Endothelial cell of umbilical vein (primary cell): ENCODE results near the gene WSB1. TPM values are rescaled to one million over a fixed set of nuclear protein-coding genes. Genes with fewer than 3 reads are reported as not detected.
A peak's percentile ranks its signal among the peaks of the same experiment; 100 is the strongest.

ENCODE experiments used
- BruUV-seq: library from RNA; stranded (reverse); fragments of 400-500 nt; replicated peaks from 2 replicates; lab custom pipeline; 2021; lab: Mats Ljungman, UMichigan
- CTCF ChIA-PET: fragments of 300-600, 350-600 bp; sonication (Branson Sonifier 250); formaldehyde crosslinking; loops from one replicate; lab custom pipeline; 2021; ENCODE audit warnings: antibody characterized with exemption, inconsistent platforms; lab: Charles Lee
- POLR2A ChIA-PET: fragments of 300-600, 350-600 bp; sonication (Branson Sonifier 250); formaldehyde crosslinking; loops from one replicate; lab custom pipeline; 2021; ENCODE audit warnings: antibody characterized with exemption, inconsistent platforms; lab: Charles Lee
- DNase-seq: peaks from one replicate; pipeline ENCODE4 v3.0.0-alpha.2; 2011; ENCODE audit warnings: low read depth, low spot score
- FAIRE-seq: peaks from 2 replicates; lab custom pipeline; 2011; peaks lifted over from hg19 to GRCh38; lab: Jason Lieb, UNC
- H2AFZ ChIP-seq: 2 replicates; pipeline ENCODE4 v1.6.0; 2012; ENCODE audit warnings: low read depth, low read length, control low read depth, inconsistent platforms
- H3K27ac ChIP-seq: 2 replicates; pipeline ENCODE4 v1.5.1; 2011; ENCODE audit warnings: low read depth, mild to moderate bottlenecking, control low read depth, low read length, moderate library complexity; ENCODE audit not compliant: insufficient read depth
- H3K27me3 ChIP-seq, 2 experiments: 2 replicates each; pipeline versions ENCODE4 v1.6.0 to v1.6.1; 2011; ENCODE audit warnings: low read length in 2 of 2, mixed read lengths in 1 of 2; ENCODE audit not compliant: control insufficient read depth in 2 of 2, insufficient read depth in 2 of 2
- H3K36me3 ChIP-seq, 2 experiments: 2 replicates in 1 of 2; 3 replicates in 1 of 2; pipeline ENCODE4 v1.5.1; 2011; ENCODE audit warnings: low read length in 2 of 2, mild to moderate bottlenecking in 1 of 2, moderate library complexity in 1 of 2; ENCODE audit not compliant: control insufficient read depth in 2 of 2, insufficient read depth in 2 of 2; ENCODE audit errors: extremely low read depth in 1 of 2
- H3K4me1 ChIP-seq: 3 replicates; pipeline ENCODE4 v1.5.1; 2011; ENCODE audit warnings: mild to moderate bottlenecking, low read length; ENCODE audit not compliant: control insufficient read depth, insufficient read depth; ENCODE audit errors: extremely low read depth
- H3K4me2 ChIP-seq: 2 replicates; pipeline ENCODE4 v1.6.1; 2011; ENCODE audit warnings: low read length, control low read depth, mixed read lengths; ENCODE audit not compliant: insufficient read depth
- H3K4me3 ChIP-seq, 3 experiments: fragments of 200-600 bp in 1 of 3; sonication (generic), shearing (Covaris generic) in 1 of 3; replicated peaks in 1 of 3; 2 replicates each; pipeline ENCODE4 v1.5.1; 2011 to 2016; ENCODE audit warnings: control low read depth in 3 of 3, low read length in 3 of 3, mild to moderate bottlenecking in 2 of 3, inconsistent platforms in 1 of 3, low read depth in 1 of 3, moderate library complexity in 1 of 3; ENCODE audit not compliant: insufficient read depth in 1 of 3
- H3K79me2 ChIP-seq: 2 replicates; pipeline ENCODE4 v1.6.0; 2012; ENCODE audit warnings: low read length, inconsistent platforms; ENCODE audit not compliant: control insufficient read depth, insufficient read depth
- H3K9ac ChIP-seq: replicated peaks from 2 replicates; pipeline ENCODE3; 2011; ENCODE audit warnings: low read length, control low read depth; ENCODE audit not compliant: insufficient read depth; ENCODE audit errors: extremely low read depth
- H3K9me1 ChIP-seq: replicated peaks from 3 replicates; pipeline ENCODE4 v1.6.0; 2011; ENCODE audit warnings: mild to moderate bottlenecking, low read length; ENCODE audit not compliant: control insufficient read depth, insufficient read depth; ENCODE audit errors: extremely low read depth
- H3K9me3 ChIP-seq: replicated peaks from 2 replicates; pipeline ENCODE4 v1.5.1; 2012; ENCODE audit warnings: low read length, inconsistent platforms; ENCODE audit not compliant: control insufficient read depth, insufficient read depth
- H4K20me1 ChIP-seq: replicated peaks from 2 replicates; pipeline ENCODE3; 2011; ENCODE audit warnings: mild to moderate bottlenecking, low read length; ENCODE audit not compliant: control insufficient read depth, insufficient read depth; ENCODE audit errors: extremely low read depth
- CTCF ChIP-seq, 2 donors: IDR thresholded peaks; 1 replicate in 1 of 2; 2 replicates in 1 of 2; pipeline ENCODE4 v1.5.1; 2011; ENCODE audit warnings: low read length in 2 of 2, mild to moderate bottlenecking in 2 of 2, moderate library complexity in 2 of 2, control low read depth in 1 of 2, inconsistent platforms in 1 of 2, low read depth in 1 of 2; ENCODE audit not compliant: insufficient read depth in 1 of 2; ENCODE audit errors: extremely low read depth in 1 of 2
- EZH2 ChIP-seq: IDR thresholded peaks from 2 replicates; pipeline ENCODE4 v1.6.1; 2012; ENCODE audit warnings: borderline replicate concordance, low read depth, mild to moderate bottlenecking, moderate library complexity, low read length, inconsistent platforms; ENCODE audit not compliant: severe bottlenecking
- FOS ChIP-seq: IDR thresholded peaks from 2 replicates; pipeline ENCODE4 v1.6.1; 2011; ENCODE audit warnings: mild to moderate bottlenecking, low read length, moderate library complexity, borderline replicate concordance; ENCODE audit not compliant: insufficient read depth
- GATA2 ChIP-seq: IDR thresholded peaks from 2 replicates; pipeline ENCODE4 v1.7.0; 2011; ENCODE audit warnings: low read depth, mild to moderate bottlenecking, moderate library complexity, mixed read lengths, low read length; ENCODE audit not compliant: insufficient read length, insufficient read depth
- JUN ChIP-seq: IDR thresholded peaks from 2 replicates; pipeline ENCODE4 v1.6.1; 2011; ENCODE audit warnings: borderline replicate concordance, low read depth; ENCODE audit not compliant: insufficient read length, insufficient read depth
- MAX ChIP-seq: IDR thresholded peaks from 2 replicates; pipeline ENCODE4 v1.6.1; 2011; ENCODE audit not compliant: insufficient read depth, insufficient read length
- MYC ChIP-seq: IDR thresholded peaks from one replicate; pipeline ENCODE4 v1.6.1; 2011; ENCODE audit warnings: mild to moderate bottlenecking, low read depth, low read length
- POLR2A ChIP-seq: IDR thresholded peaks from 2 replicates; pipeline ENCODE4 v1.6.1; 2012; ENCODE audit warnings: low read depth, mild to moderate bottlenecking, control low read depth, low read length
- POLR2AphosphoS5 ChIP-seq: IDR thresholded peaks from 2 replicates; pipeline ENCODE4 v1.6.1; 2012; ENCODE audit warnings: low read depth, mild to moderate bottlenecking, control low read depth, low read length, moderate library complexity; ENCODE audit not compliant: insufficient read depth
- dilution Hi-C: fragments of 300-500 bp; cut with MboI; formaldehyde crosslinking; loops from one replicate; pipeline ENCODE4 v1.15.0; 2019; ENCODE audit warnings: low sequenced_read_pairs; ENCODE audit not compliant: extremely low pct_ligation_motif_present
- intact Hi-C: fragments of 100-400 bp; cut with micrococcal nuclease; formaldehyde crosslinking; loops from one replicate; pipeline ENCODE4 v1.10.0; 2022
- polyA plus RNA-seq, 4 experiments: library from polyadenylated mRNA; depleted of rRNA in 3 of 4; stranded (reverse) in 3 of 4; unstranded in 1 of 4; fragments of >200 nt; gene quantifications; 2 replicates each; pipeline versions ENCODE4 v1.2.1 to v1.2.3, GENCODE V29; 2011 to 2012; ENCODE audit warnings: missing spikeins in 1 of 4
- total RNA-seq: library from RNA; stranded (reverse); gene quantifications from 2 replicates; pipeline ENCODE4 v1.2.3, GENCODE V29; 2021

WSB1 gene
- total and polyA plus RNA-seq, 2 donors (not counting 3 experiments of a cell fraction or from before 2014, with no cell fraction given), result 471 to 736 TPM

- Histone ChIP-seq H3K9me3 (no peaks in the 10 kb centered on the region), H4K20me1 (no peaks in the 10 kb centered on the region), H3K4me1 (peaks cover 12% of the 10 kb centered on the region), H3K9me1 (no peaks in the 10 kb centered on the region), H3K79me2 (no peaks in the 10 kb centered on the region), H3K27me3 (no peaks in the 10 kb centered on the region), H3K9ac (no peak overlapping the region), H3K27ac (no peak overlapping the region), H3K36me3 (peaks cover 0 to 9% of the 10 kb centered on the region in 2 experiments), H2AFZ (no peak overlapping the region), H3K4me3 (no peak overlapping the region), H3K4me2 (no peak overlapping the region)
- ChIA-PET CTCF (interaction anchor here (2.5 to 5.5 kb wide), 3 partner anchors 76 to 85 kb away, joined by 10 to 19 read pairs (median 14); no protein-coding TSS in a partner anchor), POLR2A (no interaction called here)
- FAIRE-seq (no peak), DNase-seq (no peak)
- dilution Hi-C loops, result no loop called here
- TSS peak; percentile 1 for BruUV-seq
- intact Hi-C loops, result no loop called here
- no peak for TF ChIP-seq EZH2
- TF ChIP-seq GATA2, result no peak
- no peak for TF ChIP-seq JUN
These were observed 27.5 kb downstream of the WSB1 start for GRCh38 chr17:27321372-27321771.

GRCh38 chr17:27322026-27322425 lies 28.1 kb downstream of the WSB1 start:
- Histone ChIP-seq H4K20me1 (no peaks in the 10 kb centered on the region), H3K27ac (no peak overlapping the region), H3K4me2 (no peak overlapping the region), H3K9me1 (no peaks in the 10 kb centered on the region), H3K79me2 (no peaks in the 10 kb centered on the region), H3K9ac (no peak overlapping the region), H2AFZ (no peak overlapping the region), H3K4me3 (no peak overlapping the region), H3K9me3 (no peaks in the 10 kb centered on the region), H3K36me3 (peaks cover 0 to 9% of the 10 kb centered on the region in 2 experiments), H3K27me3 (no peaks in the 10 kb centered on the region), H3K4me1 (peaks cover 12% of the 10 kb centered on the region)
- POLR2A ChIA-PET, result no interaction called here
- intact Hi-C loops (no loop called here), dilution Hi-C loops (no loop called here)
- FAIRE-seq, result no peak
- no peak for TF ChIP-seq POLR2AphosphoS5
- no peak for TF ChIP-seq EZH2
- no peak for TF ChIP-seq POLR2A
- no peak for TF ChIP-seq JUN
- TF ChIP-seq FOS, result no peak
- TF ChIP-seq GATA2, result no peak
- TF ChIP-seq MAX, result no peak
- no peak for TF ChIP-seq CTCF (IDR thresholded peaks at IDR 0.05; ENCODE audit: extremely low read depth in 1 of 2, insufficient read depth in 1 of 2, low read depth in 1 of 2, low read length in 2 of 2)
- no peak for TF ChIP-seq MYC
- DNase-seq, result no peak
- CTCF ChIA-PET, result interaction anchor here (0.6 to 5.5 kb wide), 3 partner anchors 77 to 86 kb away, joined by 4 to 19 read pairs (median 14); no protein-coding TSS in a partner anchor
- no TSS peak for BruUV-seq
